Measurements from ENCODE around the gene ZDHHC5. TPM values are rescaled to one million over a fixed set of nuclear protein-coding genes. Genes with fewer than 3 reads are reported as not detected.
"Not testable (repeated sequence)": the region's sequence is repeated elsewhere in the genome, so short reads cannot be mapped to it uniquely, and the experiment has no call there.

Gene ZDHHC5
- total RNA-seq, 1 donor from 2014 or later: 30.3 TPM

- Histone ChIP-seq H3K4me3 (ENCODE audit: low read depth, low read length) (no peak overlapping the region), H3K27me3 (ENCODE audit: control insufficient read depth, insufficient read depth, low read length) (no peaks in the 10 kb centered on the region), H3K36me3 (ENCODE audit: control insufficient read depth, insufficient read depth, low read length) (peaks cover 19% of the 10 kb centered on the region)
- FAIRE-seq: no peak
- peak; percentile 27 for DNase-seq (ENCODE audit: low read depth)
- no peak for TF ChIP-seq CTCF (IDR thresholded peaks at IDR 0.05; ENCODE audit: insufficient read depth, low read length, severe bottlenecking)
Observed at GRCh38 chr11:57703341-57703740, 35.4 kb downstream of the ZDHHC5 start.

GRCh38 chr11:57704932-57705331 is 37.0 kb downstream of the ZDHHC5 start:
- TF ChIP-seq CTCF (IDR thresholded peaks at IDR 0.05; ENCODE audit: insufficient read depth, low read length, severe bottlenecking): no peak
- Histone ChIP-seq H3K4me3 (ENCODE audit: low read depth, low read length) (no peak overlapping the region), H3K36me3 (ENCODE audit: control insufficient read depth, insufficient read depth, low read length) (peaks cover 7% of the 10 kb centered on the region), H3K27me3 (ENCODE audit: control insufficient read depth, insufficient read depth, low read length) (no peaks in the 10 kb centered on the region)
- FAIRE-seq (no peak), DNase-seq (ENCODE audit: low read depth) (no peak)

- not testable (repeated sequence) for H3K4me3 ChIP-seq (ENCODE audit: low read depth, low read length); FAIRE-seq; DNase-seq (ENCODE audit: low read depth); H3K36me3 ChIP-seq (ENCODE audit: control insufficient read depth, insufficient read depth, low read length); H3K27me3 ChIP-seq (ENCODE audit: control insufficient read depth, insufficient read depth, low read length)
Observed at GRCh38 chr11:57705432-57705831, 37.5 kb downstream of the ZDHHC5 start.

- no peak for DNase-seq (ENCODE audit: low read depth)
- Histone ChIP-seq H3K36me3 (ENCODE audit: control insufficient read depth, insufficient read depth, low read length) (peaks cover under 1% of the 10 kb centered on the region), H3K27me3 (ENCODE audit: control insufficient read depth, insufficient read depth, low read length) (no peaks in the 10 kb centered on the region), H3K4me3 (ENCODE audit: low read depth, low read length) (no peak overlapping the region)
- no peak for FAIRE-seq
- TF ChIP-seq CTCF (IDR thresholded peaks at IDR 0.05; ENCODE audit: insufficient read depth, low read length, severe bottlenecking): no peak
Observed at GRCh38 chr11:57709802-57710367, 42.0 kb downstream of the ZDHHC5 start.

GRCh38 chr11:57711414-57712255 is 43.7 kb downstream of the ZDHHC5 start, which contains the start of gene MED19:
Gene MED19, minus strand, starts transcription at chr11:57712215. Its CDS starts 36 bp downstream, at chr11:57712179.
- FAIRE-seq: no peak
- H3K36me3 ChIP-seq (ENCODE audit: control insufficient read depth, insufficient read depth, low read length): no peaks in the 10 kb centered on the region
- TF ChIP-seq CTCF (IDR thresholded peaks at IDR 0.05; ENCODE audit: insufficient read depth, low read length, severe bottlenecking): no peak

GRCh38 chr11:57712256-57713150 is 44.6 kb downstream of the ZDHHC5 start, which contains the start of gene TMX2:
Gene TMX2, plus strand, starts transcription at chr11:57712593. Its CDS starts 26 bp downstream, at chr11:57712619.
- FAIRE-seq (no peak), DNase-seq (ENCODE audit: low read depth) (peak; percentile 99)
- Histone ChIP-seq H3K4me3 (ENCODE audit: low read depth, low read length) (peak within 1 kb of the TSS; percentile 63), H3K36me3 (ENCODE audit: control insufficient read depth, insufficient read depth, low read length) (no peaks in the 10 kb centered on the region), H3K27me3 (ENCODE audit: control insufficient read depth, insufficient read depth, low read length) (no peaks in the 10 kb centered on the region)
- no peak for TF ChIP-seq CTCF (IDR thresholded peaks at IDR 0.05; ENCODE audit: insufficient read depth, low read length, severe bottlenecking)

More at GRCh38 chr11:57711414-57712255, 43.7 kb downstream of the ZDHHC5 start, which contains the start of gene MED19:
- H3K4me3 ChIP-seq (ENCODE audit: low read depth, low read length): peak within 1 kb of the TSS; percentile 63
- peak; percentile 98 for DNase-seq (ENCODE audit: low read depth)
- no peaks in the 10 kb centered on the region for H3K27me3 ChIP-seq (ENCODE audit: control insufficient read depth, insufficient read depth, low read length)
